IMR-90 (cell line): ENCODE results near the gene HECTD1. TPM values are rescaled to one million over a fixed set of nuclear protein-coding genes. Genes with fewer than 3 reads are reported as not detected.
A peak's percentile ranks its signal among the peaks of the same experiment; 100 is the strongest.

ENCODE experiments used
- ATAC-seq: fragments of 200-7000 bp; cut with Tn5 transposase; 2 replicates; pipeline ENCODE4 v1.9.1; 2020; ENCODE audit warnings: low read depth, mild to moderate bottlenecking, moderate library complexity
- BruUV-seq: library from RNA; stranded (reverse); fragments of 400-500 nt; replicated peaks from 2 replicates; lab custom pipeline; 2021; lab: Mats Ljungman, UMichigan
- CTCF ChIA-PET: fragments of 300-600 bp; formaldehyde crosslinking; extraction: SDS; loops from one replicate; lab custom pipeline; 2021; ENCODE audit warnings: antibody characterized with exemption; lab: Yijun Ruan, JAX
- POLR2A ChIA-PET: fragments of 300-600 bp; sonication (Branson Sonifier 250); formaldehyde crosslinking; loops from one replicate; lab custom pipeline; 2022; ENCODE audit warnings: antibody characterized with exemption; ENCODE audit not compliant: unreplicated experiment; lab: Charles Lee
- DNase-seq: peaks from one replicate; pipeline ENCODE4 v3.0.0; 2013
- H2AFZ ChIP-seq: replicated peaks from 2 replicates; pipeline ENCODE3; 2013; ENCODE audit warnings: low read length, mild to moderate bottlenecking; ENCODE audit not compliant: poor library complexity
- H2AK5ac ChIP-seq: 2 replicates; pipeline ENCODE4 v1.6.1; 2013; ENCODE audit warnings: low read depth, low read length, inconsistent platforms
- H2AK9ac ChIP-seq: replicated peaks from 2 replicates; pipeline ENCODE3; 2013; ENCODE audit warnings: mild to moderate bottlenecking, low read depth, low read length, moderate library complexity; ENCODE audit not compliant: poor library complexity
- H2BK120ac ChIP-seq: 2 replicates; pipeline ENCODE4 v1.6.1; 2013; ENCODE audit warnings: low read depth, low read length, inconsistent platforms
- H2BK15ac ChIP-seq: 3 replicates; pipeline ENCODE4 v1.6.1; 2013; ENCODE audit warnings: low read depth, low read length, inconsistent platforms
- H2BK20ac ChIP-seq: 2 replicates; pipeline ENCODE4 v1.6.1; 2013; ENCODE audit warnings: low read depth, mild to moderate bottlenecking, inconsistent platforms, low read length, moderate library complexity
- H2BK5ac ChIP-seq: 2 replicates; pipeline ENCODE4 v1.6.1; 2013; ENCODE audit warnings: mild to moderate bottlenecking, low read depth, low read length, inconsistent platforms; ENCODE audit not compliant: poor library complexity, severe bottlenecking
- H3K14ac ChIP-seq: replicated peaks from 2 replicates; pipeline ENCODE4 v1.6.1; 2013; ENCODE audit warnings: low read depth, low read length, inconsistent platforms
- H3K18ac ChIP-seq: 2 replicates; pipeline ENCODE4 v1.6.1; 2013; ENCODE audit warnings: low read depth, low read length, control low read depth
- H3K23ac ChIP-seq: 2 replicates; pipeline ENCODE4 v1.6.1; 2013; ENCODE audit warnings: low read depth, low read length, inconsistent platforms
- H3K27ac ChIP-seq: 2 replicates; pipeline ENCODE4 v1.5.1; 2013; ENCODE audit warnings: mild to moderate bottlenecking, control low read depth, low read length; ENCODE audit not compliant: insufficient read depth
- H3K27me3 ChIP-seq: 2 replicates; pipeline ENCODE4 v1.6.1; 2013; ENCODE audit warnings: low read length; ENCODE audit not compliant: control insufficient read depth, insufficient read depth
- H3K36me3 ChIP-seq: 2 replicates; pipeline ENCODE4 v1.6.1; 2013; ENCODE audit warnings: low read length, mixed read lengths; ENCODE audit not compliant: control insufficient read depth, insufficient read depth
- H3K4ac ChIP-seq: 2 replicates; pipeline ENCODE4 v1.6.1; 2013; ENCODE audit warnings: low read depth, low read length, inconsistent platforms
- H3K4me1 ChIP-seq: 2 replicates; pipeline ENCODE4 v1.6.1; 2013; ENCODE audit warnings: low read length, mixed read lengths; ENCODE audit not compliant: control insufficient read depth, insufficient read depth
- H3K4me2 ChIP-seq: 2 replicates; pipeline ENCODE4 v1.6.1; 2013; ENCODE audit warnings: low read depth, mild to moderate bottlenecking, control low read depth, low read length, moderate library complexity
- H3K4me3 ChIP-seq: 2 replicates; pipeline ENCODE4 v1.5.1; 2013; ENCODE audit warnings: low read depth, mild to moderate bottlenecking, control low read depth, low read length, moderate library complexity; ENCODE audit not compliant: insufficient read depth
- H3K56ac ChIP-seq: 2 replicates; pipeline ENCODE4 v1.6.1; 2013; ENCODE audit warnings: low read length, inconsistent platforms; ENCODE audit not compliant: insufficient read depth; ENCODE audit errors: extremely low read depth
- H3K79me1 ChIP-seq, 2 experiments: 2 replicates each; pipeline ENCODE4 v1.6.1; 2013; ENCODE audit warnings: low read length in 2 of 2, inconsistent platforms in 1 of 2, low read depth in 1 of 2
- H3K9ac ChIP-seq: 2 replicates; pipeline ENCODE4 v1.6.1; 2013; ENCODE audit warnings: low read depth, low read length, control low read depth
- H3K9me1 ChIP-seq: 2 replicates; pipeline ENCODE4 v1.6.1; 2013; ENCODE audit warnings: low read length, inconsistent platforms; ENCODE audit not compliant: insufficient read depth
- H3K9me3 ChIP-seq: 2 replicates; pipeline ENCODE4 v1.6.1; 2013; ENCODE audit warnings: low read length; ENCODE audit not compliant: control insufficient read depth, insufficient read depth
- H4K20me1 ChIP-seq: 2 replicates; pipeline ENCODE4 v1.6.1; 2013; ENCODE audit warnings: low read length, inconsistent platforms; ENCODE audit not compliant: insufficient read depth
- H4K5ac ChIP-seq: 2 replicates; pipeline ENCODE4 v1.6.1; 2013; ENCODE audit warnings: mild to moderate bottlenecking, low read depth, low read length, control low read depth
- H4K8ac ChIP-seq, 2 experiments: 2 replicates each; pipeline ENCODE4 v1.6.1; 2013; ENCODE audit warnings: low read depth in 2 of 2, low read length in 2 of 2, control low read depth in 1 of 2, inconsistent platforms in 1 of 2
- H4K91ac ChIP-seq: 2 replicates; pipeline ENCODE4 v1.6.1; 2013; ENCODE audit warnings: low read depth, low read length, inconsistent platforms; ENCODE audit not compliant: insufficient read depth
- BHLHE40 ChIP-seq: fragments of 150-350 bp; IDR thresholded peaks from 2 replicates; pipeline ENCODE4 v1.6.1; 2016; ENCODE audit warnings: mild to moderate bottlenecking, low read depth, low read length
- CHD1 ChIP-seq: IDR thresholded peaks from 2 replicates; pipeline ENCODE4 v1.6.1; 2012; ENCODE audit warnings: low read depth, low read length, improper control_type of control experiment
- CTCF ChIP-seq: conservative IDR thresholded peaks from 2 replicates; pipeline ENCODE4 v1.5.1; 2012; ENCODE audit warnings: mild to moderate bottlenecking, low read depth, low read length, improper control_type of control experiment
- ELK1 ChIP-seq: fragments of 150-350 bp; IDR thresholded peaks from 2 replicates; pipeline ENCODE4 v1.6.1; 2016; ENCODE audit warnings: low read depth, mild to moderate bottlenecking, low read length, moderate library complexity, borderline replicate concordance
- MAFK ChIP-seq: IDR thresholded peaks from 2 replicates; pipeline ENCODE4 v1.6.1; 2012; ENCODE audit warnings: low read depth, low read length, improper control_type of control experiment
- MAZ ChIP-seq: IDR thresholded peaks from 2 replicates; pipeline ENCODE4 v1.6.1; 2012; ENCODE audit warnings: low read depth, mild to moderate bottlenecking, low read length, improper control_type of control experiment, moderate library complexity, borderline replicate concordance
- MXI1 ChIP-seq: IDR thresholded peaks from 2 replicates; pipeline ENCODE4 v1.6.1; 2012; ENCODE audit warnings: low read depth, mild to moderate bottlenecking, low read length, moderate library complexity, borderline replicate concordance
- NFE2L2 ChIP-seq: fragments of 150-350 bp; IDR thresholded peaks from 2 replicates; pipeline ENCODE4 v1.6.1; 2016; ENCODE audit warnings: low read depth, mild to moderate bottlenecking, low read length
- POLR2A ChIP-seq: IDR thresholded peaks from 2 replicates; pipeline ENCODE4 v1.6.1; 2012; ENCODE audit warnings: mild to moderate bottlenecking, low read depth, low read length
- RCOR1 ChIP-seq: IDR thresholded peaks from 2 replicates; pipeline ENCODE4 v1.6.1; 2012; ENCODE audit warnings: mild to moderate bottlenecking, low read length, improper control_type of control experiment; ENCODE audit not compliant: insufficient replicate concordance
- RFX5 ChIP-seq: IDR thresholded peaks from 2 replicates; pipeline ENCODE4 v1.8.0; 2012; ENCODE audit warnings: low read depth, mild to moderate bottlenecking, low read length, moderate library complexity
- SMC3 ChIP-seq: fragments of 150-350 bp; IDR thresholded peaks from 2 replicates; pipeline ENCODE4 v1.6.1; 2016; ENCODE audit warnings: low read depth, mild to moderate bottlenecking, antibody characterized with exemption, low read length, moderate library complexity
- USF2 ChIP-seq: fragments of 150-350 bp; IDR thresholded peaks from 2 replicates; pipeline ENCODE4 v1.6.1; 2017; ENCODE audit warnings: mild to moderate bottlenecking, antibody characterized with exemption, low read length, low read depth
- WGBS, 2 experiments: methylation state at CpG; one replicate each; pipeline versions ENCODE4 v1.1.5 to v1.1.7; 2013; ENCODE audit warnings: missing lambda C conversion rate in 2 of 2; ENCODE audit not compliant: insufficient read length in 1 of 2; ENCODE audit errors: extremely low coverage in 2 of 2; 5-methylcytosine and 5-hydroxymethylcytosine counted together
- dilution Hi-C: fragments of 300-500 bp; cut with HindIII; formaldehyde crosslinking; loops from one replicate; pipeline ENCODE4 v1.14.3; 2018; ENCODE audit warnings: low sequenced_read_pairs; ENCODE audit not compliant: unreplicated experiment
- in situ Hi-C: fragments of 300-500 bp; cut with MboI; formaldehyde crosslinking; loops from 3 replicates; pipeline ENCODE4 v1.14.3; 2019; ENCODE audit warnings: low sequenced_read_pairs, inconsistent platforms, mixed read lengths
- intact Hi-C: fragments of 100-400 bp; cut with micrococcal nuclease; formaldehyde crosslinking; loops from 2 replicates; pipeline ENCODE4 v1.10.0; 2022
- polyA plus RNA-seq, 3 experiments: library from polyadenylated mRNA; depleted of rRNA; stranded (reverse); fragments of >200 nt; gene quantifications; 2 replicates each; pipeline ENCODE4 v1.2.3, GENCODE V29; 2012; ENCODE audit warnings: low replicate concordance in 1 of 3
- total RNA-seq: library from RNA; depleted of rRNA; stranded (reverse); fragments of >200 nt; gene quantifications from 2 replicates; pipeline ENCODE4 v1.2.3, GENCODE V29; 2012

Gene HECTD1
- total and polyA plus RNA-seq, 2 of the 4 experiments (the other 2 are of a cell fraction): 48.5 to 228 TPM

- DNase-seq (no peak), ATAC-seq (no peak)
- Histone ChIP-seq H2BK15ac (no peak overlapping the region), H2AK9ac (no peak overlapping the region), H3K27me3 (no peaks in the 10 kb centered on the region), H3K4me2 (no peak overlapping the region), H2BK5ac (no peak overlapping the region), H2BK120ac (no peak overlapping the region), H3K4me3 (no peak overlapping the region), H3K4ac (no peak overlapping the region), H3K9me1 (peaks cover 13% of the 10 kb centered on the region), H3K9me3 (no peaks in the 10 kb centered on the region), H3K27ac (no peak overlapping the region), H4K91ac (no peak overlapping the region), H4K8ac (no peak overlapping the region), H2BK20ac (no peak overlapping the region), H2AFZ (no peak overlapping the region), H3K18ac (no peak overlapping the region), H3K36me3 (peaks cover 10% of the 10 kb centered on the region), H3K4me1 (peaks cover 8% of the 10 kb centered on the region), H4K5ac (no peak overlapping the region), H3K9ac (no peak overlapping the region), H3K14ac (no peak overlapping the region), H4K20me1 (peaks cover 36% of the 10 kb centered on the region), H2AK5ac (no peak overlapping the region), H3K56ac (no peak overlapping the region), H3K23ac (0 out of 2 replicates have a peak overlapping the region, but pooled peaks have one; percentile 48), H3K79me1 (peaks cover 24 to 78% of the 10 kb centered on the region in 2 experiments)
- ChIA-PET POLR2A (no interaction called here), CTCF (no interaction called here)
- WGBS, 2 experiments: no CpG with 5 or more reads among the region's 1 CpG
- in situ Hi-C loops (no loop called here), intact Hi-C loops (no loop called here), dilution Hi-C loops (no loop called here)
- no TSS peak for BruUV-seq
- TF ChIP-seq CTCF (no peak), RCOR1 (no peak), RFX5 (no peak), MAZ (no peak), POLR2A (no peak), MXI1 (no peak), NFE2L2 (no peak), ELK1 (no peak), BHLHE40 (no peak), USF2 (no peak), SMC3 (no peak), MAFK (no peak), CHD1 (no peak)
Observed at GRCh38 chr14:31197671-31198070, 9.9 kb downstream of the HECTD1 start.
